GM18511 (cell line): ENCODE measurements around the gene ZNF138.
"Not testable (repeated sequence)": the region's sequence is repeated elsewhere in the genome, so short reads cannot be mapped to it uniquely, and the experiment has no call there.

Experiments
- ATAC-seq: cut with Tn5 transposase; IDR thresholded peaks from one replicate; pipeline ENCODE4 v1.9.1; 2021; ENCODE audit warnings: mild to moderate bottlenecking, moderate library complexity; ENCODE audit not compliant: unreplicated experiment

The ZNF138 gene

DNA sequence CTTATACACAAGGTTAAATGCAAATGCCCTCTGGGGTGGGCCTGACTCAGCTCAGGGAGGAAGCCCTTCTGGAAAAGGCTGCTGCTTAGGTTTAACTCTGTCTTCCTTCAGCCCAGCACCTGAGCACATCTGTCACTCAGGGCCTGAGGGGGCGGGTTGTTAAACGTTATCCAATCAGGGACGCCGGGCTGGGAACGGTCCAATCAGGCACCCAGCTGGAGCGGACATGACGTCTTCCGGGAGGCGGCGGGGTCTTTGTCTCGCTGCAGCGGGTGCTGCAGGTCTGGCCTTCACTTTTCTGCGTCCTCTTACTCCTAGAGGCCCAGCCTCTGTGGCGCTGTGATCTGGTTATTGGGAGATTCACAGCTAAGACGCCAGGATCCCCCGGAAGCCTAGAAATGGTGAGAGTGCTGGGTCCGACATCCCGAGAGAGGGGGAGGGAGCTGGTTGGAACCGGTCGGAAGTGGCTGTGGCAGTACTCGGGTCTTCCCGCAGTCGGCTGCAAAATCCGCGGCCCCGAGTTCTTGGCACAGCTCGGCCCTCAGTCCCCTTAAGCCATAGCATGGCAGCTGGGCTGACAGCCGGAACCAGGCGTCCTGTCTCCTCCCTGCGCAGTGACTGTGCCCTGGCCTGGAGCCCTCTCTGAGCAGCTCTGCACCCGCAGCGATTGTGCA is at the start of gene ZNF138:
TSS of gene ZNF138 (plus strand) at position 258 of the 674 bp plus-strand sequence. CDS start at position 399, 141 bp downstream.
- peak; percentile 100 for ATAC-seq

DNA sequence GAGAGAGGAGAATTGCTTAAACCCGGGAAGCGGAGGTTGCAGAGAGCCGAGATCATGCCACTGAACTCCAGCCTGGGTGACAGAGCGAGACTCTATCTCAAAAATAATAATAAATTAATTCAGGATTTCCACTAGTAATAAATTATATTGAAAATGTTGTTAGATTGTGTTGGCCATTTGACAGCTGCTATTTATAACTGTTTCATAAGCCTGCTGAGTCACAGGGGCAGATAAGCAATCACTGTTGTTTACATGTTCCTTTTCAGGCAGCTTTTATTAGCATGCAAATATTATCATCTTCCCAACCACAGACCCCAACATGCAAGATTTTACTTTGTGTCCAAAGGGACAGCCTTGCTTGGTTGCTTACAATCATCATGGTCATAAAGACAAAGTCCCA is 49.5 kb upstream of the ZNF138 start:
- ATAC-seq, result no peak

DNA sequence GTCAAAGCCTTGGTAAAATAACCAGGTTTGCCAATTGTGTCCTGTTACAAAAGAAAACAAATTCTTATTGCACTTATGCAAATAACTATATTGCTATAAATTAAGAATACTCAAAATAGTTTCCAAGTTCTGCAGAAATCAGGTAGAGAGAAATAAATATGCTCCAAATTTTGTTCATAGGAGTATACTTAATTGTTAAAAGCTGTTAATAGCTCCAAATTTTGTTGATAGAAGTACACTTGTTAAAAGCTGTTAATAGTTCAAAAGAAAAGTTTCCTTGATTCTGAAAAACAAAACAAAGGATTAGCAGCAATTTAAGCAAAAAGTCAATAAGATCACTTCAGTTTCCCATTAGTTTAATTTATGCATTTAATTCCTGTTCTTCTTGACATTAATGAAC is 46.4 kb upstream of the ZNF138 start:
- ATAC-seq, result no peak

- ATAC-seq, result no peak
These were observed 41.2 kb upstream of the ZNF138 start for GRCh38 chr7:64753032-64753431.

DNA sequence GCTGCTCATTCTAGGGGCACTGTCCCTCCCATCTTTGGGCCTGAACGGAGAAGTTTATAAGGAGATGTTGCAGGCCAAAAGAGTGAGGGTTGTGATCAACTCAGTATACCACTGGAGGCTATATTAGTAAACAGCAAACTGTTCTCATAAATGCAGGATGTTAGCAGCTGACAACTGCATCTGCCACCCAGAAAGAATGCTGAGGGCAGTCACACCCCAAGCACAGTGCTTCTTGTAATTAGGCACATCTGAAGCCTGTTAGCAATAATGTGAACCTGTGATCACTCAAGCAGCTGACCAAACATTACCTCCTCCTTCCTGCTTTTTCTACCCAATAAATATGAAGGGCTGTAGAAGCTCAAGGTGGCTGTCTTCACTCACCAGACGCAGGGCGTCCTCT is 38.4 kb upstream of the ZNF138 start:
- no peak for ATAC-seq

GRCh38 chr7:64758151-64758550 is 36.1 kb upstream of the ZNF138 start:
- ATAC-seq, result no peak

DNA sequence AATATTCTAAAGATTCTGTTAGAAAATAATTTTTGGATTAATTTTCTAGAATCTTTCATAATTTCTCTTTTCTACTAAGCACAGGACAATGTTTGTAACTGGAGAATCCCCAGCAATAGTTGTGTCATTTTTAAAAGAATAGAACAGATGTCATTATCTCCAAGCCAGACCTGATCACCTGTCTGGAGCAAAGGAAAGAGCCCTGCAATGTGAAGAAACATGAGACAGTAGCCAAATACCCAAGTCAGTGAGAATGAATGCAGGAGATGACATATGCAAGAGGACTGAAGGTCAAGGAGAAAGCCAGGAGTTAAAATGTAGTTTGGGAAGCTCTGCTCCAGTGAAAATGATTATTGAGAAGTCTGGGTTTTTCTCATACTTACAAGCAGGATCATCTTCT is 25.4 kb upstream of the ZNF138 start:
- ATAC-seq, result no peak

- no peak for ATAC-seq
These were observed 19.9 kb upstream of the ZNF138 start for GRCh38 chr7:64774204-64774842.

- ATAC-seq, result no peak
These were observed 18.9 kb upstream of the ZNF138 start for GRCh38 chr7:64775289-64775688.

GRCh38 chr7:64784842-64785241 is 9.4 kb upstream of the ZNF138 start:
- not testable (repeated sequence) for ATAC-seq

DNA sequence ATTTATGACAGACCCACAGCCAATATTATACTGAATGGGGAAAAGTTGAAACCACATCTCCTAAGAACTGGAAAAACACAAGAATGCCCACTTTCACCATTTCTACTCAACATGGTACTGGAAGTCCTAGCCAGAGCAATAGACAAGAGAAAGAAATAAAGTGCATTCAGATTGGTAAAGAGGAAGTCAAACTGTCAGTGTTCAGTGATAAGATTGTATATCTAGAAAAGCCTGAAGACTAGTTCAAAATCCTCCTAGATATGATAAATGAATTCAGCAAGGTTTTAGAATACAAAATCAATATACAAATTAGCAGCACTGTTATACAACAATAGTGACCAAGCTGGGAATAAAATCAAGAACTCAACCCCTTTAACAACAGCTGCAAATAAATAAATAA is 6.9 kb upstream of the ZNF138 start:
- no peak for ATAC-seq

DNA sequence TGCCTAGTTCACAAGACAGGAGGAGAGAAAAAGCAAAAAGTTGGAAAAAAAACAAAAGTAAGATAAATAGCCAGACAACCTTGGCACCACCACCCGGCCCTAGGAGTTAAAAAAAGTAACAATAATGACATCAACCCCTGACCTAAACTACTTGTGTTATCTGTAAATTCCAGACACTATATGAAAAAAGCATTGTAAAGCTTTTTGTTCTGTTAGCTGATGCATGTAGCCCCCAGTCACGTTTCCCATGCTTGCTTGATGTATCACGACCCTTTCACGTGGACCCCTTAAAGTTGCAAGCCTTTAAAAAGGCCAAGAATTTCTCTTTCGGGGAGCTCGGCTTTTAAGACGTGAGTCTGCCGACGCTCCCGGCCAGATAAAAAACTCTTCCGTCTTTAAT is 5.0 kb upstream of the ZNF138 start:
- not testable (repeated sequence) for ATAC-seq

DNA sequence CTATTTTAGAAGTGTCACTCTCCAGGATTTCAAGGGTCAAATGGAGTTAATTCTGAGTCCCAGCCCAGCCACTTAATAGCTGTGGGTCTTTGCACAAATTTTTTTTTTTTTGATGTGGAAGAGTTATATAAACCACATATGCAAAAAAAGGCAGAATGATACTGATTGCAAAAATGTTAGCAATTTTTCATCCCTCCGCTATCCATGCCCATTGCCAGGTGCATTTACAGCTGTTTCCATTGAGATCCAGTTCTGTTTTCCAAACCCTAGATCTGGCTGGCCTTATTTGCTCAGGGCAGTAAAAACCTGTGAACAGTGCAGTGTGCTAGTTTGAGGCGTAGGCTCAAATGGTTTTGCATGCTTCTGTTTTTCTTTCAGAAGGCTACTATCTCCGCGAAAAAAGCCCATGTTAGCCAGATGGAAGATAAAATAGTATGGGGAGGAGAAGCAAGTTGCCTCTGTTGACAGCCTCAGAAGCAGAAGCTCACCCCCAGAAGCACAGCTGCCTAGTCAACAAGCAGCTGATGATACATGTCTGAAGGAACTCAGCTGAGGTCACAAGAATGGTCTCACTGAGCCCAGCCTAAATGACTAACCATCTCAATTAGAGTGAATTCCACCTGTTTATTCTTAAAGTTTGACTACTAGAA is 997 bp upstream of the ZNF138 start:
- ATAC-seq, result no peak

DNA sequence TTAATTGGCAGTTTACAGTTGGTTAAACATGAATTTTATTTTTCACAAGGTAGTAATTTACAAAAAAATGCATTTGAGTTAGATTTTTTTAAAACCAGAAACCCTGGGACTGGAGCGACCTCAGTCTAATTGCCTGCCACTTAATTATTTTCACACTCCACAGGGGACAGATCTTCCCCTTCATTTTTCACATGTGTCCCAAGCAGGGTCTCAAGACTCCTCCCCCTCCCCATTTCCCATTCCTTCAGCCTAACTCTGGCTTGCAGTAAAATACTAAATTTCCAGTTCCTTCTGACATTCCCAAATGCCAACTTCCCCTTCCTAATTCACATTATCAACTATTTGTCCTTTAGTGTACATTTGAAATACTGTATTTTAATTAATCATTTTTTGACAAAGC is 948 bp downstream of the ZNF138 start:
- no peak for ATAC-seq

- ATAC-seq, result not testable (repeated sequence)
These were observed 4.9 kb downstream of the ZNF138 start for GRCh38 chr7:64799169-64799568.

DNA sequence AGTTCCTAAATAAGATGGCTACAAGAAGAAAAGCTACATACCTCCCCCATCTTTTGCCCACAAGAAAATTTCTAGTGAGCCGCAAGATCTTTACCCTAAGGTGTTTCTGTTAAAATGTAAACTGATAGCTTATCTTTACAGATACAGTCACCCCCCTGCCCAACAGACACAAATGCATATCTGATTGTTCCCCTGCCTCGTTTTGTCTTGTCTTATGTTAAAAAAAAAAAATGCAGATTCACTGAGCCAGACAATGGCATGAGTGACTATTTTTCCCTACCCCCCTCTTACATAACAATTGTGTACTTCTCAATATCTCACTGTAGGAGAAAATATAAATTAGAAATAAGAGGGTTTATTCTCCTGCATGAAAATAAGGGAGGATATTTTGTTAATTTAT is 8.5 kb downstream of the ZNF138 start:
- no peak for ATAC-seq

DNA sequence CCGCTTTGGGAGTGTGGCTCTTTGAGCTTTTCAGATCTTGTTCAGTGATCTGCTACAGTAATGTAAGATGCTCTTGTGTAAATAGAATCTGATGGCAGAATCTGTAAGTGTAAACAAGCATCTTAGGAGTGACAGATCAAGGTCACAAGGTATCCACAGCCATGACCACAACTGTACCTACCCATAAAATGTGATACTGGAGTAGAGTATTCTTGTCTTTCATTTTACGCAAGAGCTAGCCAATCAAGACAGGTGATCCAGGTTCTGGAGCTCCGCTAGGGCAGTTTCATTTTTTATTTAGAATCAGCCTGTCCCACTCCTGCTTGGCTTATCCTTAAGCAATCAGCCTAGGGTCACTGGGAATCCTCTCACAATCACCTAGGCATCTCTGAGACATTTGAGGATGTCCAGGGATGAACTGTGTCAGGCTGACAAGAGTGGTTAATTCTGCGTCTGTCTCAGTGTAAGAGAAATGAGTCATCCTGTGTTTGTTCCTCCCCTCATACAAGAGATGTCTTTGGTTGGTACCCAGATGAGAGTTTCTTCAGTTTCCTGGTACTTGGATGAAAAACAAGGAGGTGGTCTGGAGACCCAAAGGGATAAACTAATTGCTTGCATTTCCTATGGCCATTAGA is 13.6 kb downstream of the ZNF138 start:
- no peak for ATAC-seq

- no peak for ATAC-seq
These were observed 17.5 kb downstream of the ZNF138 start for GRCh38 chr7:64811767-64812166.

DNA sequence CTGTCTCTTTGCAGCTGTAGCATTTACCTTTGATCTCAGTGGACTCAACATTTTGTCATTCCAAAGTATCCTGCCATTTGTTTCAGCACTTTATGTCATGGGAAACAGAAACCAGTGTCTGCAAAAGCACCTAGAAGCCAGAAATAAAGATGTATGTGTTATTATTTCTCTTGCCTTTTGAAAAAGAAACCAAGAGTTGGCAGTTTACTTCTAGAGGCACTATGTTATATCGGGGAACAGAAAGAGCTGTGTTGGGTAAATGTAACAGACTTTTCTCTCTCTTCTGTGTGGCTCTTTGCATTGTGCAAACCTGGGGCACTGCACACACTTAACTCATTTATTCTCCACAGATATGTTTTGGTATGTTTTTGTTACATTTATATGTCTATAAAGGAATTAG is 36.7 kb downstream of the ZNF138 start:
- no peak for ATAC-seq

GRCh38 chr7:64832136-64832535 is 37.9 kb downstream of the ZNF138 start:
- ATAC-seq, result no peak

DNA sequence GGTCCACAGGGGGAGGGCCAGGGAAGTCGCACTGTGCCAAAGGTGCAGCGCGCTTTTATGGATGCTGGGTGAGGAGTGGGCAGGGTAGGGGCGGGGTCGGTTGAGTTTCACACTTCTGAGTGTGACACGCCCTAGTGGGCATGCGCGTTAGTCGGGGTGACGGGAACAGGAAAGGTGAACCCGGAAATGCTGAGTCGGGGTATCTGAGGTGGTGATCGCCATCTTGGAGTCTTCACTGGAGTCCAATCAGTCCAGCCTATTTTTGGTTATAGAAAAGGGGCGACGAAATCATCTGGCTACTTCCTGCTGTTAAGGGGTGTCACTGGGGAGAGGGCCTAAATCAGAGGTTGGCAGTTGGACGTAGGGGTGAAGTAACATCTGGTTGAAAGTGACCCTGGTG is 40.8 kb downstream of the ZNF138 start:
- ATAC-seq, result no peak

- not testable (repeated sequence) for ATAC-seq
These were observed 41.6 kb downstream of the ZNF138 start for GRCh38 chr7:64835856-64836255.
